Pancreas (tissue), 10 donors: Measurements from ENCODE around the gene KMT2A. TPM values are rescaled to one million over a fixed set of nuclear protein-coding genes. Genes with fewer than 3 reads are reported as not detected.

Experiments
- ATAC-seq, 4 donors: fragments of 200-7000 bp; cut with Tn5 transposase; one replicate each; pipeline versions ENCODE4 v1.8.0 to v1.9.1; 2020; ENCODE audit warnings: mild to moderate bottlenecking in 4 of 4, moderate library complexity in 4 of 4
- DNase-seq, 6 donors: peaks; one replicate each; pipeline ENCODE4 v3.0.0-alpha.2; 2020
- FAIRE-seq: peaks from 2 replicates; lab custom pipeline; 2012; peaks lifted over from hg19 to GRCh38; lab: Jason Lieb, UNC
- H3K27ac ChIP-seq, 4 donors: fragments of 200-600 bp; sonication (generic); 1 replicate in 3 of 4; 2 replicates in 1 of 4; pipeline versions ENCODE4 v1.5.0 to v1.8.0; 2020
- H3K27me3 ChIP-seq, 4 donors: fragments of 200-600 bp; one replicate each; pipeline ENCODE4 v1.8.0; 2021
- H3K36me3 ChIP-seq, 3 donors: fragments of 200-600 bp; sonication (generic) in 1 of 3; one replicate each; pipeline versions ENCODE4 v1.5.0 to v1.8.0; 2020 to 2021
- H3K4me1 ChIP-seq, 3 donors: fragments of 200-600 bp; one replicate each; pipeline ENCODE4 v1.8.0; 2021
- H3K4me3 ChIP-seq, 4 donors: fragments of 200-600 bp; sonication (generic) in 2 of 4; one replicate each; pipeline versions ENCODE4 v1.5.0 to v1.8.0; 2020 to 2021
- H3K9me3 ChIP-seq, 4 donors: fragments of 200-600 bp; one replicate each; pipeline ENCODE4 v1.8.0; 2021
- CTCF ChIP-seq, 4 donors: fragments of 200-600 bp; sonication (generic) in 3 of 4; IDR thresholded peaks; one replicate each; pipeline versions ENCODE4 v1.5.0 to v1.8.0; 2021; ENCODE audit warnings: antibody characterized with exemption in 4 of 4
- WGBS, 2 donors: extraction: QIAGEN DNeasy Blood & Tissue Kit; methylation state at CpG; one replicate each; pipeline ENCODE4 v1.1.7; 2013; 5-methylcytosine and 5-hydroxymethylcytosine counted together
- intact Hi-C, 3 donors: fragments of 100-400 bp; cut with DNase I; formaldehyde crosslinking; loops; one replicate each; pipeline versions ENCODE4 v1.11.1 to v1.14.2; 2022
- polyA plus RNA-seq, 2 donors: library from polyadenylated mRNA; stranded (reverse); fragments of 200-250 nt; gene quantifications; one replicate each; pipeline ENCODE4 v1.2.3, GENCODE V29; 2013
- total RNA-seq, 6 donors: library from RNA; stranded (reverse); fragmentation: NEBNext Ultra II Directional in 4 of 6; extraction: Animal tissue kit (Norgen Biotek cat#: 25700) in 4 of 6; gene quantifications; one replicate each; pipeline versions ENCODE4 v1.2.1 to v1.2.4, GENCODE V29; 2021 to 2023
- donor health status: healthy with polysubstance abuse.
- donor health status: DM: no; HTN: no; CAD: no; lungs with moderate emphysema.
- donor health status: DM: no; HTN: no; CAD: no.
- donor health status: control.
- donor health status: control.
- donor health status: Bipolar disorder and iron deficiency.
- donor health status: DM: yes; HTN: yes; CAD: no.
- donor health status: DM: no; HTN: no; CAD: no.
- donor health status: DM: no; HTN: no; CAD: no.
- donor health status: DM: yes; HTN: yes; CAD: no.

Gene KMT2A
- total and polyA plus RNA-seq, 8 donors, result 13.9 to 46.3 (median 32.4) TPM

GRCh38 chr11:118529584-118530175 lies 93.4 kb downstream of the KMT2A start:
- H3K27me3 ChIP-seq, result no peaks in the 10 kb centered on the region
- peaks cover 6 to 8% (median 8%) of the 10 kb centered on the region in 3 donors for H3K4me1 ChIP-seq
- DNase-seq (no peak), FAIRE-seq (no peak), ATAC-seq (no peak)
- WGBS, 2 donors, result 60 to 61% methylated on average over 5 of the region's 5 CpGs
- H3K27ac ChIP-seq, result peak overlapping the region in 1 of 4 donors; percentile 59
- H3K4me3 ChIP-seq, result peak overlapping the region in 3 of 4 donors; percentile 76 to 99 (median 95)
- intact Hi-C loops, result no loop called here
- H3K9me3 ChIP-seq, result no peaks in the 10 kb centered on the region
- TF ChIP-seq CTCF (IDR thresholded peaks at IDR 0.05), result no peak
- H3K36me3 ChIP-seq, result no peaks in the 10 kb centered on the region

GRCh38 chr11:118530180-118530682 lies 93.9 kb downstream of the KMT2A start:
- Histone ChIP-seq H3K36me3 (no peaks in the 10 kb centered on the region), H3K27ac (peak overlapping the region; percentile 59 to 75 (median 71)), H3K4me1 (peaks cover 6 to 8% (median 8%) of the 10 kb centered on the region in 3 donors), H3K9me3 (no peaks in the 10 kb centered on the region), H3K27me3 (no peaks in the 10 kb centered on the region), H3K4me3 (peak overlapping the region; percentile 76 to 99 (median 96))
- DNase-seq (peak in 2 of 6 donors; percentile 21 to 29), FAIRE-seq (no peak), ATAC-seq (peak; percentile 10 to 24 (median 16))
- intact Hi-C loops, result no loop called here
- TF ChIP-seq CTCF (IDR thresholded peaks at IDR 0.05), result no peak
- 1 to 2% methylated on average over 17 to 31 of the region's 31 CpGs for WGBS, 2 donors

GRCh38 chr11:118530683-118531596 lies 94.6 kb downstream of the KMT2A start, which contains the start of gene TMEM25:
Gene TMEM25, plus strand, starts transcription at chr11:118531192. Its CDS starts 610 bp downstream, at chr11:118531802.
- WGBS, 2 donors, result 1% methylated on average over 54 to 94 of the region's 94 CpGs
- Histone ChIP-seq H3K9me3 (no peaks in the 10 kb centered on the region), H3K27me3 (no peaks in the 10 kb centered on the region), H3K4me1 (peaks cover 6 to 8% (median 8%) of the 10 kb centered on the region in 3 donors), H3K27ac (peak within 1 kb of the TSS; percentile 59 to 75 (median 71)), H3K36me3 (no peaks in the 10 kb centered on the region), H3K4me3 (peak within 1 kb of the TSS; percentile 76 to 99 (median 96))
- intact Hi-C loops, result no loop called here
- no peak for FAIRE-seq
- TF ChIP-seq CTCF (IDR thresholded peaks at IDR 0.05), result no peak
- DNase-seq, result peak; percentile 68 to 91 (median 78)
- ATAC-seq, result peak; percentile 90 to 95 (median 92)

- peak in 3 of 4 donors; percentile 16 to 44 (median 29) for ATAC-seq
Measured at GRCh38 chr11:118531597-118532084, 95.3 kb downstream of the KMT2A start.

More at GRCh38 chr11:118531597-118532084, 95.3 kb downstream of the KMT2A start:
- no peak for TF ChIP-seq CTCF (IDR thresholded peaks at IDR 0.05)
- intact Hi-C loops, result no loop called here
- H3K4me1 ChIP-seq, result peaks cover 6 to 8% (median 8%) of the 10 kb centered on the region in 3 donors
- H3K9me3 ChIP-seq, result no peaks in the 10 kb centered on the region
- H3K27me3 ChIP-seq, result no peaks in the 10 kb centered on the region
- H3K4me3 ChIP-seq, result peak overlapping the region; percentile 76 to 99 (median 96)
- no peak overlapping the region for H3K27ac ChIP-seq
- DNase-seq (peak in 1 of 6 donors; percentile 64), FAIRE-seq (no peak)
- WGBS, 2 donors, result 8 to 12% methylated on average over 12 of the region's 12 CpGs
- no peaks in the 10 kb centered on the region for H3K36me3 ChIP-seq
